GM18526 (cell line): ENCODE data around the gene GALC.

Source experiments
- POLR2A ChIP-seq: IDR thresholded peaks from 3 replicates; pipeline ENCODE4 v1.6.1; 2011; ENCODE audit not compliant: insufficient read length; ENCODE audit errors: extremely low read depth

Gene GALC

DNA sequence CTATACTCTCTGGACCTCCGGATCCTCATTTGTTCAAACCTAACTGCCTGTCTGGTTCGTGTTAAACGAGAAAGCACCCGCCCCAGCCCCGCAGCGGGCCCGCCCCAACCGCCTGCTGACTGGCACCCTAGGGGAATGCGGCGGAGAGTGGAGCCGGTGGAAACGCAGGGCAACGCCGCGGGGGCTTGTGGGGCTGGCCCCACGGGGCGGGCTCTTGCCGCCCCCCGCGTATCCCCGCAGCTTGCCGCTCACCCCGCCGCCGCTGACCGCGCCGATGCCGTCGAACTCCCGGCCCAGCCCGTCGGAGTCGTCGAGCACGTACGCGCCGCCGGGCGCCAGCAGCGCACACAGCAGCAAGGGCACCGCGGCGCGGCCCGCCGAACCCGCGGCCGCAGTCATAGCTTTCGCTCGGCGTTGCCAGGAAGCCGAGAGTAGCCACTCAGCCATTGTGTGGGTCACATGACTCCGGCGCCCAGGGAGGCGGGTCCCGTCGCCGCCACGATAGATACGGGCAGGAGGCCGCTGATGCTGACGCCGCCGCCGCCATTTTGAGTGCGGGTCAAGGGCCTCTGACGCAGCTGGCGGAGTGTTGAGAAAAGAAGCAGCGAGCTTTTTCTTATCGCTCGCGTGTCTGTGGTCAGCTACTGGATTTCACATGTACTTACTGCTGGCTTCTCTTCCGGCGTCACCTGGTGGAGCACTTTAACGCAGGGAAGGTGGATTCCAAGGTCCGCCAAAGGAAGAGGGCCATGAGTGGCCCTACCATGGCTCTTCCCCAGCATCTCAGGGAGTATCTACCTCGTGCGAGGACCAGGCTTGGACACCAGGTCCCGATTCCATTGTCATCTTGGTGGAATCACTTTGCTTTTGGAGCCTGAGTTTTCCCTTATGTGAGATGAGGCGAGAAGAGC, at the start of gene GALC:
Gene GALC, minus strand, starts transcription at position 465 of the 911 bp plus-strand sequence. Its CDS starts 18 bp downstream, at position 447.
- peak; percentile 67 for TF ChIP-seq POLR2A

- no peak for TF ChIP-seq POLR2A
Observed at GRCh38 chr14:88040146-88040545, 47.2 kb upstream of the GALC start.

- TF ChIP-seq POLR2A, result no peak
Observed at GRCh38 chr14:88039197-88039596, 46.2 kb upstream of the GALC start.

DNA sequence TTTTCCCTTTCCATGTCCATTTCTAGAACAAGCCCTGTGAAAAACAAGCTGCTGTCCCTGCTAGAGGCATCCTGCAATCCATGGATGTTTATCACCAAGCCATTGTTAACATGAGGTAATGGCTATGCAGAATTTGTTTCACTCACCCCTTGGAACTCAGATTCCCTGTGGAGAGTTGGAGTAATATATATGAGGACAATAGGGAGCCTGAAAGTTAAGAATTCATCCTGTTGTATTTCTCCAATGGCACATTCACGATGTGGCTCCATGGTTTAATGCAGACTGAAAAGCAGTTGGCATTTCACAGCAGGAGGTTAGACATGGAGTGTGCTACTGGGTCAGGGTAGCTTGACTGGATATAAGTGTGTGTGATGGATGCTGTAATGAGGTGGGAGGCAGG, 44.3 kb upstream of the GALC start:
- TF ChIP-seq POLR2A, result no peak

GRCh38 chr14:88036422-88036821, 43.4 kb upstream of the GALC start:
- no peak for TF ChIP-seq POLR2A

GRCh38 chr14:88034076-88034475, 41.1 kb upstream of the GALC start:
- no peak for TF ChIP-seq POLR2A

DNA sequence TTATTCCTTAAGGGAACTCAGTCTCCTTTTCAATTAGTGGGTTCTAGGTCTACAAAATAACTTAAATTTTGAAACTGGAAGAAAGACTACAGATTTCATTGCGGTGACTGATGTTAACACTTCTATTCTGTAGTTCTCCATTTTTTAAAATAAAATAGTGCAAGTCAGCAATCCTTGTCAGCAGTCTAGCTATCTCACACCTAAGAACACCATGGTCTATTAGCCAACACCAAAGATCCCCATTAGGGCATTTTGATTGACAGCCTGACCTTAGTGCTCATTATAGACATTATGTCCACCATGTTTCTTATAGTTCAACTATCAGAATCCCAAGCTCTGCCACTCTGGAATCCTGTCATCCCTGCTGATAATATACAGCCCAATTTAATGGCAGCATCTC, 39.4 kb upstream of the GALC start:
- TF ChIP-seq POLR2A, result no peak

DNA sequence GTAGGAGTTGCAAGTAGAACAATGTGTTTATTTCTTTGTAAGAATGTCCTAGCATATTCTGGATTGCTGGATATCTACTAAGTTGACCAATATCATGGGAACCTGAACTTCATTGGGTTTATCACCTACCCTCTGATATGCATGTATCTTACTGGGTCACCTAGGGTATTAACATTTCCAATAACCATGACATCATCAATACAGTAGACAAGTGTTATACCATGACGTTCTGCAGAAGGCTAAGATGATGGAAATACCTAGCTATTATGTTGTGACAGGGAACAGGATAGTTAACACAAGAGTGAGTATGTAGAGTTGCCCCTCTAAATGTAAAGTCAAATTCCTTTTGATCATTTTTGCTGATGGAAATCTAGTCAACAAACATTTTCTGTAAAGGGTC, 37.9 kb upstream of the GALC start:
- TF ChIP-seq POLR2A, result no peak

GRCh38 chr14:88030079-88030478, 37.1 kb upstream of the GALC start:
- no peak for TF ChIP-seq POLR2A

DNA sequence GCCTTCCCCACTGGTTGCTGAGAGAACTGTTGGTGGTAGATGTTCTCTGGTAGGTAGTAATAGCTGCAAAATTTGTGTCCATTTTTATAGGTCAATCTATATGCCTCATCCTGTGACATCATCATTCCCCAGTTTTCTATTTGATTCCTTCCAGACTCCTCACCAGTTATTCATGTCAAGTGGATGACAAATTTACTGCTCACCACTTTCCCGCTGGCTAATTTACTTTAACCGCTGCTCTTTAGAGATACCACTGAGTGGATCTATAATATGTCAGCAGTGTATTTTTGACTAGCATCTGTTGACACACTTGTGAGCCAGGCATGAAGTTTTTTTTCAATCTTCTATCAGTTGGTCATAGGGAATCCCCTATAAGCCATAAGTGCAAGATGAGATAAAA, 36.5 kb upstream of the GALC start:
- no peak for TF ChIP-seq POLR2A

GRCh38 chr14:88026890-88027289, 33.9 kb upstream of the GALC start:
- TF ChIP-seq POLR2A, result no peak

- no peak for TF ChIP-seq POLR2A
Observed at GRCh38 chr14:88025313-88025712, 32.3 kb upstream of the GALC start.

- TF ChIP-seq POLR2A, result no peak
Observed at GRCh38 chr14:88023658-88024187, 30.7 kb upstream of the GALC start.

- TF ChIP-seq POLR2A, result no peak
Observed at GRCh38 chr14:88017535-88017934, 24.6 kb upstream of the GALC start.

GRCh38 chr14:88016768-88017167, 23.8 kb upstream of the GALC start:
- TF ChIP-seq POLR2A, result no peak

GRCh38 chr14:88013750-88014349, 20.9 kb upstream of the GALC start:
- TF ChIP-seq POLR2A, result no peak
